CD14-positive monocyte (primary cell): ENCODE results near the gene ARID1B. TPM values are rescaled to one million over a fixed set of nuclear protein-coding genes. Genes with fewer than 3 reads are reported as not detected.
A peak's percentile ranks its signal among the peaks of the same experiment; 100 is the strongest.

Source experiments
- DNase-seq, 3 donors: peaks; one replicate each; pipeline ENCODE4 v3.0.0-alpha.2; 2011 to 2022
- H2AFZ ChIP-seq: 2 replicates; pipeline ENCODE4 v1.6.0; 2012; ENCODE audit warnings: mild to moderate bottlenecking, low read depth, low read length, inconsistent platforms; ENCODE audit not compliant: insufficient read depth, poor library complexity, severe bottlenecking
- H3K27ac ChIP-seq, 2 donors: 1 replicate in 1 of 2; 2 replicates in 1 of 2; pipeline ENCODE4 v1.5.1; 2012 to 2013; ENCODE audit warnings: low read length in 2 of 2, control low read depth in 1 of 2, inconsistent platforms in 1 of 2, low read depth in 1 of 2, mild to moderate bottlenecking in 1 of 2
- H3K27me3 ChIP-seq, 2 donors: one replicate each; pipeline versions ENCODE4 v1.6.0 to v1.6.1; 2011 to 2013; ENCODE audit warnings: low read length in 2 of 2; ENCODE audit not compliant: control insufficient read depth in 2 of 2, insufficient read depth in 2 of 2
- H3K36me3 ChIP-seq, 2 donors: replicated peaks in 1 of 2; 1 replicate in 1 of 2; 2 replicates in 1 of 2; pipeline versions ENCODE4 v1.5.1 to v1.6.1; 2012 to 2013; ENCODE audit warnings: low read length in 2 of 2, control low read depth in 1 of 2, inconsistent platforms in 1 of 2, mild to moderate bottlenecking in 1 of 2; ENCODE audit not compliant: insufficient read depth in 2 of 2, control insufficient read depth in 1 of 2
- H3K4me1 ChIP-seq, 2 donors: 1 replicate in 1 of 2; 2 replicates in 1 of 2; pipeline versions ENCODE4 v1.5.1 to v1.6.1; 2012 to 2013; ENCODE audit warnings: low read length in 2 of 2, control low read depth in 1 of 2, inconsistent platforms in 1 of 2, mild to moderate bottlenecking in 1 of 2, moderate library complexity in 1 of 2; ENCODE audit not compliant: insufficient read depth in 2 of 2, control insufficient read depth in 1 of 2
- H3K4me2 ChIP-seq: replicated peaks from 2 replicates; pipeline ENCODE3; 2012; ENCODE audit warnings: low read length, moderate library complexity, mild to moderate bottlenecking; ENCODE audit not compliant: poor library complexity, severe bottlenecking; ENCODE audit errors: extremely low read depth
- H3K4me3 ChIP-seq, 3 experiments: fragments of 200-600 bp in 1 of 3; sonication (generic) in 1 of 3; replicated peaks in 1 of 3; 1 replicate in 2 of 3; 2 replicates in 1 of 3; pipeline ENCODE4 v1.5.1; 2011 to 2013; ENCODE audit warnings: low read length in 3 of 3, mild to moderate bottlenecking in 3 of 3, control low read depth in 2 of 3, low read depth in 2 of 3, inconsistent platforms in 1 of 3, moderate library complexity in 1 of 3
- H3K79me2 ChIP-seq: 2 replicates; pipeline ENCODE4 v1.6.0; 2012; ENCODE audit warnings: mild to moderate bottlenecking, control low read depth, inconsistent platforms, low read length, moderate library complexity; ENCODE audit not compliant: insufficient read depth
- H3K9ac ChIP-seq: 2 replicates; pipeline ENCODE4 v1.6.0; 2017; ENCODE audit warnings: low read length, mild to moderate bottlenecking; ENCODE audit not compliant: insufficient read depth, poor library complexity, severe bottlenecking
- H3K9me3 ChIP-seq, 2 donors: replicated peaks in 1 of 2; 1 replicate in 1 of 2; 2 replicates in 1 of 2; pipeline versions ENCODE4 v1.5.1 to v1.6.1; 2012 to 2013; ENCODE audit warnings: low read length in 2 of 2, control low read depth in 1 of 2; ENCODE audit not compliant: control insufficient read depth in 1 of 2, insufficient read depth in 1 of 2
- H4K20me1 ChIP-seq: 2 replicates; pipeline ENCODE4 v1.6.0; 2012; ENCODE audit warnings: mild to moderate bottlenecking, low read length, control low read depth, moderate library complexity; ENCODE audit not compliant: insufficient read depth
- H3K27ac Mint-ChIP-seq, 7 donors: one replicate each; pipeline ENCODE4 v1.8.0; 2020; ENCODE audit warnings: mild to moderate bottlenecking in 7 of 7, mixed read lengths in 7 of 7, moderate library complexity in 6 of 7, inconsistent platforms in 2 of 7
- H3K27me3 Mint-ChIP-seq, 3 donors: one replicate each; pipeline ENCODE4 v1.8.0; 2021 to 2022; ENCODE audit warnings: low read depth in 3 of 3, mild to moderate bottlenecking in 3 of 3, mixed read lengths in 3 of 3, moderate library complexity in 3 of 3, inconsistent platforms in 1 of 3
- H3K36me3 Mint-ChIP-seq, 2 donors: one replicate each; pipeline ENCODE4 v1.8.0; 2020; ENCODE audit warnings: mixed read lengths in 2 of 2, inconsistent platforms in 1 of 2, mild to moderate bottlenecking in 1 of 2
- H3K4me1 Mint-ChIP-seq: one replicate; pipeline ENCODE4 v1.8.0; 2020; ENCODE audit warnings: mild to moderate bottlenecking, mixed read lengths
- H3K4me3 Mint-ChIP-seq, 2 donors: one replicate each; pipeline ENCODE4 v1.8.0; 2020; ENCODE audit warnings: mild to moderate bottlenecking in 2 of 2, mixed read lengths in 2 of 2, moderate library complexity in 1 of 2
- H3K9me3 Mint-ChIP-seq, 7 donors: one replicate each; pipeline ENCODE4 v1.8.0; 2020 to 2022; ENCODE audit warnings: mixed read lengths in 7 of 7, mild to moderate bottlenecking in 6 of 7, moderate library complexity in 6 of 7, inconsistent platforms in 2 of 7
- WGBS: methylation state at CpG from one replicate; pipeline ENCODE4 v1.1.5; 2013; ENCODE audit warnings: missing lambda C conversion rate; ENCODE audit not compliant: insufficient coverage; 5-methylcytosine and 5-hydroxymethylcytosine counted together
- intact Hi-C, 2 donors: fragments of 100-400 bp; cut with micrococcal nuclease; formaldehyde crosslinking; loops; one replicate each; pipeline versions ENCODE4 v1.15.0 to v1.15.1; 2023
- polyA plus RNA-seq, 3 donors: library from polyadenylated mRNA; depleted of rRNA in 1 of 3; unstranded in 2 of 3; stranded (reverse) in 1 of 3; fragments of 300-500 nt in 2 of 3; fragments of >200 nt in 1 of 3; fragmentation: Illumina TruSeq in 2 of 3; gene quantifications; 1 replicate in 2 of 3; 2 replicates in 1 of 3; pipeline ENCODE4 v1.2.3, GENCODE V29; 2012 to 2021
- TF ChIP-seq, protein P1 (sequence below): fragments of 200-600 bp; IDR thresholded peaks from one replicate; pipeline ENCODE4 v1.8.0; 2022; ENCODE audit warnings: antibody characterized with exemption, mild to moderate bottlenecking

ARID1B gene
- polyA plus RNA-seq, 3 donors: 3.2 to 22.1 (median 3.8) TPM

DNA sequence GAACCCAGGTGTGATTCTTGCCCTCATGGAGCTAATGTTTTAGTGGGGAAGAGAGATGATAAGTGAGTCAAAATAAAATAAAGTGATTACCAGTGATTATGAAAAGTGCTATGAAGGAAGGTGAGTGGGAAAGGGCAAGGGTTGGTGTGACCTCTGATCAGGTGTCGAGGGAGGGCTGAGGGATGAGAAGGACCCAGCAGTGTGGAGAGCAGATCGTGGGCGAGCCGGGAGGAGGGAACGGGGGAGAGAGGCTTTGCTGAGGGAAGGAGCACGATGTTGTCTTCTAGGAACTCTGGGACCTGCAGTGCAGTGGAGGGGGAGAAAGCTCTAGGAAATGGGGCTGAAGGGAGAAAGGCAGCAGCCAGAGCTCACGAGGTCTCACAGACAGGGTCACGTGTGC is 354.1 kb downstream of the ARID1B start:
- H3K9ac ChIP-seq: no peak overlapping the region
- H3K9me3 ChIP-seq: no peaks in the 10 kb centered on the region
- H3K27ac ChIP-seq: no peak overlapping the region
- no peaks in the 10 kb centered on the region for H3K79me2 ChIP-seq
- Mint-ChIP-seq H3K27me3 (no peaks in the 10 kb centered on the region), H3K9me3 (no peaks in the 10 kb centered on the region), H3K4me1 (peaks cover 19% of the 10 kb centered on the region), H3K36me3 (peaks cover 41 to 47% of the 10 kb centered on the region in 2 donors), H3K27ac (peak overlapping the region in 4 of 7 donors; percentile 23 to 82 (median 62)), H3K4me3 (no peak overlapping the region)
- intact Hi-C loops: no loop called here
- no peaks in the 10 kb centered on the region for H4K20me1 ChIP-seq
- H3K27me3 ChIP-seq: no peaks in the 10 kb centered on the region
- WGBS: 97% methylated on average over 8 of the region's 8 CpGs
- no peak overlapping the region for H3K4me2 ChIP-seq
- DNase-seq: no peak
- peaks cover 33 to 58% of the 10 kb centered on the region in 2 donors for H3K36me3 ChIP-seq
- no peak overlapping the region for H2AFZ ChIP-seq
- H3K4me3 ChIP-seq: no peak overlapping the region
- H3K4me1 ChIP-seq: peaks cover 17 to 18% of the 10 kb centered on the region in 2 donors
- TF ChIP-seq, protein P1, sequence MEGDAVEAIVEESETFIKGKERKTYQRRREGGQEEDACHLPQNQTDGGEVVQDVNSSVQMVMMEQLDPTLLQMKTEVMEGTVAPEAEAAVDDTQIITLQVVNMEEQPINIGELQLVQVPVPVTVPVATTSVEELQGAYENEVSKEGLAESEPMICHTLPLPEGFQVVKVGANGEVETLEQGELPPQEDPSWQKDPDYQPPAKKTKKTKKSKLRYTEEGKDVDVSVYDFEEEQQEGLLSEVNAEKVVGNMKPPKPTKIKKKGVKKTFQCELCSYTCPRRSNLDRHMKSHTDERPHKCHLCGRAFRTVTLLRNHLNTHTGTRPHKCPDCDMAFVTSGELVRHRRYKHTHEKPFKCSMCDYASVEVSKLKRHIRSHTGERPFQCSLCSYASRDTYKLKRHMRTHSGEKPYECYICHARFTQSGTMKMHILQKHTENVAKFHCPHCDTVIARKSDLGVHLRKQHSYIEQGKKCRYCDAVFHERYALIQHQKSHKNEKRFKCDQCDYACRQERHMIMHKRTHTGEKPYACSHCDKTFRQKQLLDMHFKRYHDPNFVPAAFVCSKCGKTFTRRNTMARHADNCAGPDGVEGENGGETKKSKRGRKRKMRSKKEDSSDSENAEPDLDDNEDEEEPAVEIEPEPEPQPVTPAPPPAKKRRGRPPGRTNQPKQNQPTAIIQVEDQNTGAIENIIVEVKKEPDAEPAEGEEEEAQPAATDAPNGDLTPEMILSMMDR: no peak

DNA sequence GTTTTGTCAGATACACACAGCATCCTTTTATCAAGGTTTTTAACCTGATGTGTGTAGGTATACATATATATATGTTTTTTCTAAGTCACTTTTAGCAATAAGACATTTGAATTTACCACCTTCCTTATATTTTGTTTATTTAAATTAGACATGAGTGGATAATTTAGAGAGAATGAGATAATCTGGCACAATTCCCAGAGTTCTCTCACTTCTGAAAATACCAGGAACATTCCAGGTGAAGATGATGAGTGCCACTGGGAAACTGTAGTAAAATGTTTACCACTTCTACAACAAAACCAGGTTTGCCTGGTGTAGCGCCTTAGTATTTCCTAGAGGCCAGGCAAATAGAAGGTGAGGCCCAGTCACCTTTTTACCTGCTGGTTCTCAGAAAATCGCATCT is 356.7 kb downstream of the ARID1B start:
- Histone ChIP-seq H2AFZ (no peak overlapping the region), H3K27me3 (no peaks in the 10 kb centered on the region), H3K4me1 (peaks cover 9 to 10% of the 10 kb centered on the region in 2 donors), H3K9me3 (no peaks in the 10 kb centered on the region), H3K36me3 (peaks cover 36 to 78% of the 10 kb centered on the region in 2 donors), H3K9ac (no peak overlapping the region), H3K79me2 (no peaks in the 10 kb centered on the region), H4K20me1 (no peaks in the 10 kb centered on the region), H3K4me2 (no peak overlapping the region), H3K27ac (no peak overlapping the region), H3K4me3 (no peak overlapping the region)
- Mint-ChIP-seq H3K9me3 (no peaks in the 10 kb centered on the region), H3K27me3 (no peaks in the 10 kb centered on the region), H3K4me3 (no peak overlapping the region), H3K4me1 (peaks cover 11% of the 10 kb centered on the region), H3K27ac (no peak overlapping the region), H3K36me3 (peaks cover 41 to 55% of the 10 kb centered on the region in 2 donors)
- DNase-seq: no peak
- intact Hi-C loops: no loop called here
- TF ChIP-seq, protein P1: no peak
- WGBS: 100% methylated on average over 2 of the region's 2 CpGs
